ENCODE measurements around the gene LRRC4. TPM values are rescaled to one million over a fixed set of nuclear protein-coding genes. Genes with fewer than 3 reads are reported as not detected.

LRRC4 gene
- total RNA-seq, 1 donor: 0.72 TPM

- H3K4me1 ChIP-seq (ENCODE audit: insufficient read depth, low read length): peaks cover 3% of the 10 kb centered on the region
Measured at GRCh38 chr7:128003167-128003566, 28.1 kb downstream of the LRRC4 start.

DNA sequence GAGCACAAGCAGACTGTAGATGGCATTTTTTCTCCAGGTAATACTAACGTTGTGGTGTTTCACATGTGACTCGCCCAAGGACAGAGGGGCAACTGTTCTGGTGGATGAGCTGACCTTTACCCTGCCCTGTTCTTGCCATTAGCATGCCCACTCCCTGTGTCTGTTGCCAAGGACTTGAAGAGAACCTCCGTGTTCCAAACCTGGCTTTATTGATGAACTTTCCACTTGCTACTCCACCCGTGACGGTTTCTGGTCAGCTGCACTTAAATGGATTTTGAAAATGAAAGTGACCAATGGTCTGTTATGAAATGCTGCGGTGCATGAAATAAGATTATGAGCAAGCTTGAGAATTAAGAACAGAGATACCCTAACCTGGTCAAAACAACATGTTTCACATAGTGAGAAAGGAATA lies 30.4 kb downstream of the LRRC4 start:
- peak overlapping the region; percentile 63 for H3K4me2 ChIP-seq (ENCODE audit: insufficient read depth, low read length)
- DNase-seq (ENCODE audit: insufficient read length, low spot score, missing footprints): no peak

More at GRCh38 chr7:128003167-128003566, 28.1 kb downstream of the LRRC4 start:
- no peak for DNase-seq (ENCODE audit: insufficient read length, low spot score, missing footprints)
- TF ChIP-seq CTCF (IDR thresholded peaks at IDR 0.05; ENCODE audit: extremely low read depth, low read depth, low read length): no peak
- Histone ChIP-seq H4K20me1 (ENCODE audit: insufficient read depth, low read length) (peaks cover 22% of the 10 kb centered on the region), H3K27me3 (ENCODE audit: insufficient read depth, low read length) (no peaks in the 10 kb centered on the region), H3K36me3 (ENCODE audit: insufficient read depth, low read length) (peaks cover 3% of the 10 kb centered on the region), H3K27ac (ENCODE audit: low read depth, low read length) (no peak overlapping the region), H3K79me2 (ENCODE audit: insufficient read depth, low read length) (peaks cover 9% of the 10 kb centered on the region), H3K4me2 (ENCODE audit: insufficient read depth, low read length) (no peak overlapping the region), H2AFZ (ENCODE audit: low read length) (no peak overlapping the region), H3K9me3 (ENCODE audit: low read depth, low read length) (no peaks in the 10 kb centered on the region), H3K4me3 (ENCODE audit: insufficient read depth, low read length) (no peak overlapping the region)

DNA sequence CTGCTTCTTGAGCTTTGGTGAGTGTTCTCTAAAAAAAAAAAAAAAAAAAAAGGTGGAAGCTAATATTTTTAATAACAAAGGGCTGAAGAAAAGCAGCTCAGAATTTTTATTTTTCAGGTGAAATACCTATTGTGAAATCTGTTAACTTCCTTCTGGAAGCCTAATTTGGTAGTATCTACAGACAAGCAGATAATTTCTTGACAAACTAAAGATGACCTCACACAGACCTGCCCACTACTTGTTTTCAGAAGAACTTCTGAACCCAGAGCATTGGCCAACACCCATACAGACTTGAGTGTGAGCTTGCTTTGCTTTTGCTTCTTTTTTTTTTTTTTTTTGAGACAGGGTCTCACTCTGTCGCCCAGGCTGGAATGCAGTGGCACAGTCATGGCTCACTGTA lies 31.2 kb downstream of the LRRC4 start:
- Histone ChIP-seq H3K4me3 (ENCODE audit: insufficient read depth, low read length) (no peak overlapping the region), H3K27ac (ENCODE audit: low read depth, low read length) (no peak overlapping the region), H3K36me3 (ENCODE audit: insufficient read depth, low read length) (peaks cover 3% of the 10 kb centered on the region), H3K79me2 (ENCODE audit: insufficient read depth, low read length) (peaks cover 9% of the 10 kb centered on the region), H3K27me3 (ENCODE audit: insufficient read depth, low read length) (no peaks in the 10 kb centered on the region), H2AFZ (ENCODE audit: low read length) (no peak overlapping the region), H3K4me1 (ENCODE audit: insufficient read depth, low read length) (peaks cover 24% of the 10 kb centered on the region), H3K9me3 (ENCODE audit: low read depth, low read length) (no peaks in the 10 kb centered on the region), H4K20me1 (ENCODE audit: insufficient read depth, low read length) (peaks cover 29% of the 10 kb centered on the region), H3K4me2 (ENCODE audit: insufficient read depth, low read length) (no peak overlapping the region)
- DNase-seq (ENCODE audit: insufficient read length, low spot score, missing footprints): no peak
- no peak for TF ChIP-seq CTCF (IDR thresholded peaks at IDR 0.05; ENCODE audit: extremely low read depth, low read depth, low read length)

More for the DNA sequence above, 30.4 kb downstream of the LRRC4 start:
- Histone ChIP-seq H3K36me3 (ENCODE audit: insufficient read depth, low read length) (peaks cover 3% of the 10 kb centered on the region), H2AFZ (ENCODE audit: low read length) (no peak overlapping the region), H3K4me3 (ENCODE audit: insufficient read depth, low read length) (peak overlapping the region; percentile 9), H3K4me1 (ENCODE audit: insufficient read depth, low read length) (peaks cover 16% of the 10 kb centered on the region), H3K27me3 (ENCODE audit: insufficient read depth, low read length) (no peaks in the 10 kb centered on the region), H3K27ac (ENCODE audit: low read depth, low read length) (peak overlapping the region; percentile 4), H3K79me2 (ENCODE audit: insufficient read depth, low read length) (peaks cover 9% of the 10 kb centered on the region), H3K9me3 (ENCODE audit: low read depth, low read length) (no peaks in the 10 kb centered on the region), H4K20me1 (ENCODE audit: insufficient read depth, low read length) (peaks cover 24% of the 10 kb centered on the region)
- no peak for TF ChIP-seq CTCF (IDR thresholded peaks at IDR 0.05; ENCODE audit: extremely low read depth, low read depth, low read length)

- peaks cover 5% of the 10 kb centered on the region for H3K36me3 ChIP-seq (ENCODE audit: insufficient read depth, low read length)
- no peaks in the 10 kb centered on the region for H3K27me3 ChIP-seq (ENCODE audit: insufficient read depth, low read length)
- H3K4me2 ChIP-seq (ENCODE audit: insufficient read depth, low read length): no peak overlapping the region
- H3K9me3 ChIP-seq (ENCODE audit: low read depth, low read length): no peaks in the 10 kb centered on the region
- H3K27ac ChIP-seq (ENCODE audit: low read depth, low read length): no peak overlapping the region
- no peak for DNase-seq (ENCODE audit: insufficient read length, low spot score, missing footprints)
- H3K4me1 ChIP-seq (ENCODE audit: insufficient read depth, low read length): peaks cover 26% of the 10 kb centered on the region
- H2AFZ ChIP-seq (ENCODE audit: low read length): no peak overlapping the region
- no peak overlapping the region for H3K4me3 ChIP-seq (ENCODE audit: insufficient read depth, low read length)
- peaks cover 10% of the 10 kb centered on the region for H3K79me2 ChIP-seq (ENCODE audit: insufficient read depth, low read length)
- H4K20me1 ChIP-seq (ENCODE audit: insufficient read depth, low read length): peaks cover 26% of the 10 kb centered on the region
- no peak for TF ChIP-seq CTCF (IDR thresholded peaks at IDR 0.05; ENCODE audit: extremely low read depth, low read depth, low read length)
Measured at GRCh38 chr7:127998671-127999070, 32.6 kb downstream of the LRRC4 start.

Measured in osteoblast (primary cell).